ENCODE data around the gene NFIX. TPM values are rescaled to one million over a fixed set of nuclear protein-coding genes. Genes with fewer than 3 reads are reported as not detected.

NFIX gene
- total and polyA plus RNA-seq, 2 donors from 2014 or later: 4.3 to 65.0 TPM

GRCh38 chr19:12984143-12984627 lies 11.1 kb upstream of the NFIX start:
- FAIRE-seq (no peak), DNase-seq (no peak)
- intact Hi-C loops (cut with DNase I): no loop called here
- no peak overlapping the region for H3K4me3 ChIP-seq (ENCODE audit: low read length in 3 of 3)
- TF ChIP-seq CTCF (IDR thresholded peaks at IDR 0.05; ENCODE audit: borderline replicate concordance, extremely low read depth, insufficient read depth): no peak
- peaks cover 9% of the 10 kb centered on the region for H3K27me3 ChIP-seq (ENCODE audit: control insufficient read depth, insufficient read depth, low read length)
- H3K4me1 ChIP-seq (ENCODE audit: control insufficient read depth in 2 of 3, insufficient read depth in 2 of 3, low read depth in 1 of 3, low read length in 3 of 3): peaks cover 0 to 11% (median 4%) of the 10 kb centered on the region in 3 donors
- no peak overlapping the region for H3K9ac ChIP-seq (ENCODE audit: low read length in 3 of 3)
- no peaks in the 10 kb centered on the region for H3K36me3 ChIP-seq (ENCODE audit: control insufficient read depth in 2 of 3, insufficient read depth in 3 of 3, low read length in 3 of 3)
- no peaks in the 10 kb centered on the region for H3K9me3 ChIP-seq (ENCODE audit: control insufficient read depth in 2 of 3, insufficient read depth in 1 of 3, low read length in 3 of 3)
- no peak overlapping the region for H3K27ac ChIP-seq (ENCODE audit: low read depth in 2 of 2, low read length in 2 of 2)

- no peak for TF ChIP-seq CTCF (IDR thresholded peaks at IDR 0.05; ENCODE audit: borderline replicate concordance, extremely low read depth, insufficient read depth)
- H3K36me3 ChIP-seq (ENCODE audit: control insufficient read depth in 2 of 3, insufficient read depth in 3 of 3, low read length in 3 of 3): no peaks in the 10 kb centered on the region
- DNase-seq (no peak), FAIRE-seq (no peak)
- peaks cover 9% of the 10 kb centered on the region for H3K27me3 ChIP-seq (ENCODE audit: control insufficient read depth, insufficient read depth, low read length)
- H3K27ac ChIP-seq (ENCODE audit: low read depth in 2 of 2, low read length in 2 of 2): no peak overlapping the region
- no peak overlapping the region for H3K4me3 ChIP-seq (ENCODE audit: low read length in 3 of 3)
- no peaks in the 10 kb centered on the region for H3K9me3 ChIP-seq (ENCODE audit: control insufficient read depth in 2 of 3, insufficient read depth in 1 of 3, low read length in 3 of 3)
- intact Hi-C loops (cut with DNase I): no loop called here
- H3K4me1 ChIP-seq (ENCODE audit: control insufficient read depth in 2 of 3, insufficient read depth in 2 of 3, low read depth in 1 of 3, low read length in 3 of 3): peaks cover 0 to 11% (median 4%) of the 10 kb centered on the region in 3 donors
- H3K9ac ChIP-seq (ENCODE audit: low read length in 3 of 3): no peak overlapping the region
Observed at GRCh38 chr19:12984683-12985048, 10.6 kb upstream of the NFIX start.

GRCh38 chr19:12985049-12985776 lies 10.1 kb upstream of the NFIX start:
- H3K9me3 ChIP-seq (ENCODE audit: control insufficient read depth in 2 of 3, insufficient read depth in 1 of 3, low read length in 3 of 3): no peaks in the 10 kb centered on the region
- no peak for TF ChIP-seq CTCF (IDR thresholded peaks at IDR 0.05; ENCODE audit: borderline replicate concordance, extremely low read depth, insufficient read depth)
- no peak overlapping the region for H3K4me3 ChIP-seq (ENCODE audit: low read length in 3 of 3)
- H3K27me3 ChIP-seq (ENCODE audit: control insufficient read depth, insufficient read depth, low read length): peaks cover 9% of the 10 kb centered on the region
- H3K9ac ChIP-seq (ENCODE audit: low read length in 3 of 3): no peak overlapping the region
- peak in 3 of 5 donors; percentile 14 to 90 (median 41) for DNase-seq
- FAIRE-seq: no peak
- no peaks in the 10 kb centered on the region for H3K36me3 ChIP-seq (ENCODE audit: control insufficient read depth in 2 of 3, insufficient read depth in 3 of 3, low read length in 3 of 3)
- H3K4me1 ChIP-seq (ENCODE audit: control insufficient read depth in 2 of 3, insufficient read depth in 2 of 3, low read depth in 1 of 3, low read length in 3 of 3): peaks cover 0 to 11% (median 4%) of the 10 kb centered on the region in 3 donors
- no peak overlapping the region for H3K27ac ChIP-seq (ENCODE audit: low read depth in 2 of 2, low read length in 2 of 2)
- intact Hi-C loops (cut with DNase I): no loop called here
